Measurements from ENCODE around the gene IL21R.
"Not testable (repeated sequence)": the region's sequence is repeated elsewhere in the genome, so short reads cannot be mapped to it uniquely, and the experiment has no call there.

Gene IL21R

DNA sequence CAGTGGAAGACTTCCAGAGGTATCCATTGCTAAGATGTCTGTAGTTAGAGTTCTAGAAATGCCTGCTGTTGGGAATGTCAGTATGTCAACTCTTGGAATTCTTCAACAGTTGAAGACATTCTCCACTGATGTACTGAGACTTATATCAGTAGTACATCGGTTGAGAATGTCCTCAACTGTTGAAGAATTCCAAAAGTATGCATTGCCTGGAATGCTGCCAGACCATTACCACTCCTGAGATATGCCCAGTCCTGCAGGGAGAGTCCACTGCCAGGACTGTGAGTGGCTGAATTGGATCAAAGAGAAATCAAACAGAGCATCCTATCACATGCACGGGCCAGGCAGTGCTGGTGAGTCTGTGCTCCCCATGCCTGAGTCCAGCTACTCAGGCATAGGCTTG, 42.0 kb downstream of the IL21R start:
- no peak for DNase-seq (ENCODE audit: low read depth in 2 of 2)

DNA sequence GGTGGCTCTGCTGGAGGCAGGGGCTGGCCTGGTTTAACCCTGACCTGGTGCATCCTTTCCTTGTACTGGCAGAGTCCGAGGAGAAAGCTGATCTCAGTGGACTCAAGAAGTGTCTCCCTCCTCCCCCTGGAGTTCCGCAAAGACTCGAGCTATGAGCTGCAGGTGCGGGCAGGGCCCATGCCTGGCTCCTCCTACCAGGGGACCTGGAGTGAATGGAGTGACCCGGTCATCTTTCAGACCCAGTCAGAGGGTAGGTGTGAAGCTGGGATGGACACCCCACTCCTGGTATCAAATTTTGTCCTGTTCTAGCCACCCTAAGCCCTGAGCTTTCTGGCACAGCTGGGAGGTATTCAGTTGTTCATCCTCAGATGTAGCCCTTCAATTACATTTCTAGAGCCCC, 42.5 kb downstream of the IL21R start:
- no peak for DNase-seq (ENCODE audit: low read depth in 2 of 2)

GRCh38 chr16:27445502-27446175, 43.7 kb downstream of the IL21R start:
- DNase-seq (ENCODE audit: low read depth in 2 of 2): no peak

- DNase-seq (ENCODE audit: low read depth in 2 of 2): no peak
Observed at GRCh38 chr16:27446721-27447120, 44.7 kb downstream of the IL21R start.

GRCh38 chr16:27447301-27447700, 45.3 kb downstream of the IL21R start:
- DNase-seq (ENCODE audit: low read depth in 2 of 2): no peak

DNA sequence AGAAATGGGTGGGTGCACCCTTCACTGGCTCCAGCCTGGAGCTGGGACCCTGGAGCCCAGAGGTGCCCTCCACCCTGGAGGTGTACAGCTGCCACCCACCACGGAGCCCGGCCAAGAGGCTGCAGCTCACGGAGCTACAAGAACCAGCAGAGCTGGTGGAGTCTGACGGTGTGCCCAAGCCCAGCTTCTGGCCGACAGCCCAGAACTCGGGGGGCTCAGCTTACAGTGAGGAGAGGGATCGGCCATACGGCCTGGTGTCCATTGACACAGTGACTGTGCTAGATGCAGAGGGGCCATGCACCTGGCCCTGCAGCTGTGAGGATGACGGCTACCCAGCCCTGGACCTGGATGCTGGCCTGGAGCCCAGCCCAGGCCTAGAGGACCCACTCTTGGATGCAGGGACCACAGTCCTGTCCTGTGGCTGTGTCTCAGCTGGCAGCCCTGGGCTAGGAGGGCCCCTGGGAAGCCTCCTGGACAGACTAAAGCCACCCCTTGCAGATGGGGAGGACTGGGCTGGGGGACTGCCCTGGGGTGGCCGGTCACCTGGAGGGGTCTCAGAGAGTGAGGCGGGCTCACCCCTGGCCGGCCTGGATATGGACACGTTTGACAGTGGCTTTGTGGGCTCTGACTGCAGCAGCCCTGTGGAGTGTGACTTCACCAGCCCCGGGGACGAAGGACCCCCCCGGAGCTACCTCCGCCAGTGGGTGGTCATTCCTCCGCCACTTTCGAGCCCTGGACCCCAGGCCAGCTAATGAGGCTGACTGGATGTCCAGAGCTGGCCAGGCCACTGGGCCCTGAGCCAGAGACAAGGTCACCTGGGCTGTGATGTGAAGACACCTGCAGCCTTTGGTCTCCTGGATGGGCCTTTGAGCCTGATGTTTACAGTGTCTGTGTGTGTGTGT, 46.8 kb downstream of the IL21R start:
- no peak for DNase-seq (ENCODE audit: low read depth in 2 of 2)

- DNase-seq (ENCODE audit: low read depth in 2 of 2): peak; percentile 48 to 65
Observed at GRCh38 chr16:27449434-27450195, 47.6 kb downstream of the IL21R start.

- DNase-seq (ENCODE audit: low read depth in 2 of 2): no peak
Observed at GRCh38 chr16:27450196-27450549, 48.2 kb downstream of the IL21R start.

GRCh38 chr16:27452569-27453493, 50.9 kb downstream of the IL21R start:
- no peak for DNase-seq (ENCODE audit: low read depth in 2 of 2)

DNA sequence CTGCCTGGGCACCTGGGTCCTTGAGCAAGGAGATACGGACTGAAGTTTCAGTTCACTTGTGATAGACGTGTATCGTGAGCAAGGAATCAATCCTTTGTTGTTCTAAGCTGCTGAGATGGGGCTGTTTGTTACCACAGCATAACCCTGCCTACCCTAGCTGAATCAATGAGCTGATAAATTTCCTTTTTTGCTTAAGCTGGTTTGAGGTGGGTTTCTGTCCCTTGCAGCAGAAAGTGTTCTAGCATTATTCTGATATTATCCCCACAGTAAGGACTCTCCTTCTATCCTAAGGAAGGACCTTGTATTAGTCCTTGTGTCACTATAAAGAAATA, 51.5 kb downstream of the IL21R start:
- no peak for DNase-seq (ENCODE audit: low read depth in 2 of 2)

DNA sequence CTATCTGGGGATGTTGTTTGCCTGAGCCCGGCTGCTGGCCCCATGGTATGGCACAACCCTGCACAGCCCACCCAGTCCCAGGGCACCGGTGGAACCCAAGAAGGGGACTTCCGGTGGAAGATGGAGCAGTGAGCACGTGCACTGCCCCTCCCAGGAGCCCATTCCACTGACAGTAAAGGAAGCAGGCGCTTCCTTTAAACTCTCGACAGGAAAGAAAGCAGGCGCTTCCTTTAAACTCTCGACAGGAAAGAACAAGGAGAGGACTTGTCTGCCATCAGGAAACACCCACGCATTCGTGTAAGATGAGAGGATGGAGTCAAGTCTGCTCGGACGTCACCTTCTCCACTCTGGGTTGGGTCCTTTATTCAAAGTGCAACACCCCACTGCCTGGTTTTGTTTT, 53.7 kb downstream of the IL21R start:
- DNase-seq (ENCODE audit: low read depth in 2 of 2): no peak

DNA sequence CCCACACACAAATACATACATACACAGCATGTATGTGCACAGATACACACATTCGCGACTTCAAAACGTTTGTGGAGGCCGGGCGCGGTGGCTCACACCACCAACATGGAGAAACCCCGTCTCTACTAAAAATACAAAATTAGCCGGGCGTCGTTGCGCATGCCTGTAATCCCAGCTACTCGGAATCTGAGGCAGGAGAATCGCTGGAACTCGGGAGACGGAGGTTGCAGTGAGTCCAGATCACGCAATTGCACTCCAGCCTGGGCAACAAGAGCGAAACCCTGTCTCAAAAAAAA, 55.6 kb downstream of the IL21R start:
- not testable (repeated sequence) for DNase-seq (ENCODE audit: low read depth in 2 of 2)

DNA sequence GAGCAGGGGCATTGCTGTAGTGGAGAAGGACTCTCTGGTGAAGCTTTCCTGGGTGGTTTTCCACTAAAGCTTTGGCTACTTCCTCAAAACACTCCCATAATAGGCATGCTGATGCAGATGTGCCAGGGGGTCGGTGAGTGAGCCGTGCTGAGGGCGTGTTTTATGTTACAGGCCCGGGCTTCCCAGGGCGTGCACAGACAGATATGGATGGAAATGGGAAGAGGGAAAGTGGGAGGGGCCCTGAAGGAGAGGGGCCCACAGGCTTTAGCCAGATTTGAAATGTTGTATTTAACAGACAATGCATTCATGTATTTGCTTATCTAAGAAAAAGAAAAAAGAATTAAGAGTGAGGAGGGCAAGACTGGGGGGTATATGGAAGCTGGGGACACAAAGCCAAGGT, 56.3 kb downstream of the IL21R start:
- DNase-seq (ENCODE audit: low read depth in 2 of 2): no peak

DNA sequence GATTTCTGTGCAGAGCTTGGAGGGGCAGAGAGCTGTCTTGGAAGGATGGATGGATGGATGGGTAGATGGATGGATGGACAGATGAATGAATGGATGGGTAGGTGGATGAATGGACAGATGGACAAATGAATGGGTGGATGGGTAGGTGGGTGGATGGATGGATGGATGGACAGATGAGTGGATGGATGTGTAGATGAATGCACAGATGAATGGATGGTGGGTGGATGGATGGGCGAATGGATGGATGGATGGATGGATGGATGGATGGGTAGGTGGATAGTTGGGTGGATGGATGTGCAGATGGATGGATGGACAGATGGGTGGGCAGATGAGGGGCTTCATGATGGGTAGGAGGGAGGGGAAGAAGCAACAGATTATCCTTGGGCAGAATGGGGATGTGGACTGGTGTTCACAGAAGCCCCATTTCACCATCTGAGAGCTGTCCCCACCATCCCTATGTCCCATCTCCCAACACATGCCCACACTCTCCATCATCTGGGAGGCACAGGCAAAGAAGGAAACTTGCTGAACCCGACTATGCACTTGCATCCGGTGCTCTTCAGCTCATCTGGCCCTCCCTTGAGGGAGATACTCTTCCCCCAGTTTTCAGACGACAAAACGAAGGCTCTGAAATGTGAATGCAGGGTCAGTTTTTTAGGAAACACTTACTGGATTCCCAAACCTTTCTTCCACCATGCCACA, 57.2 kb downstream of the IL21R start:
- DNase-seq (ENCODE audit: low read depth in 2 of 2): no peak

DNA sequence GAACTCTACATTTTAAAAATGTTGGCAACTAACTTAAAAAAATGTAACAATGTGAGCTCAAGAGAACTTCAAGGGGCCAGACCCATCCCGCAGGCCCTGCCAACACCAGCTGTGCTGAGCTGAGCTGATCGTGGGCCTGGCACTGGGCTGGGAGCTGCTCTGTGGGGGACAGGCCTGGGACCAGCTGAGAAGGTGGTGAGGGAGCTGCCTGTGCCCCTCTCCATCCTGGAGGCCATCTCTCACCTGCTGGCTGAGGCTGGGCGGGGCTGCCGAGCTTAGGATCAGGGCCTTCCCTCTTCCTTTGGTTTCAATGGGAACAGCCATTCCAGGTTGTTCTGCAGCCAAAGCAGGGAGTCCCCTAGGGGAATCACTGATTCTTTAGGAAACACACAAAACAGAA, 58.2 kb downstream of the IL21R start:
- no peak for DNase-seq (ENCODE audit: low read depth in 2 of 2)

- DNase-seq (ENCODE audit: low read depth in 2 of 2): no peak
Observed at GRCh38 chr16:27460663-27461482, 58.9 kb downstream of the IL21R start.

DNA sequence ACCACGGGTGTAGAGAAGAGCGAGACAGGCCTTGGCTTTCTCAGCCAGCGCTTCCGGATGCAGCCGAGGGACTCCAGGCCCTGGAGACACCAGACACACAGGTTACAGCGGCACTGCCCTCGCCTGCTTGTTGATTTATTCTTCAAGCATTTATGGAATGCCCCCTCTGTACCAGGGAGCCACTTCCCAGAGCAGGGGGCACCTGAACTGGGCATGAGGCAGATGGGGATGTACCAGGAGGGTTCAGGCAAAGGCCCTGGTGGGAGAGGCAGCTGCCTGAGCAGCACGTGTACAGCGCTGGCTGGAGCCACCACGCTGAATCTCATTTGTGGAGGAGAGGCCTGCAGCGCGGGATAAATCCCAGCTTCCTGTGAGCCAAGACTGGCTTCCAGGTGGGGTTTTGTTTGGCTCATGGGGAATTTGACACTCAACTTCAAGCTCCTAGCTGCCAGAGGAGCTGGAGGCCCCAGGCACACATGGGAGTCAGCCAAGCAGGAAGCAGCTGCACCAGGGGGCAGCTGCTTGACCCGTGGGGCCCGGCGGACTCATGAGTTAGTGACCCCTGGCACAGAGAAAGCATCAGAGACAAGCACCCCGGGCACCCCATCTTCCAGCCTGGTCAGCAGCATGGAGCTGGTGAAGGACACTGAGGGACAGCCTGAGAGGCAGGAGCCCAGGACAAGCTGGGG, 59.7 kb downstream of the IL21R start:
- no peak for DNase-seq (ENCODE audit: low read depth in 2 of 2)

- no peak for DNase-seq (ENCODE audit: low read depth in 2 of 2)
Observed at GRCh38 chr16:27462200-27462845, 60.3 kb downstream of the IL21R start.
